Neuronal stem cell (in vitro differentiated cells): ENCODE data around the gene ELOF1.

ENCODE experiments used
- DNase-seq: peaks from one replicate; pipeline ENCODE4 v3.0.0-alpha.2; 2013; ENCODE audit warnings: low spot score
- H2AFZ ChIP-seq: one replicate; pipeline ENCODE4 v1.6.1; 2013; ENCODE audit warnings: mild to moderate bottlenecking, low read length, inconsistent platforms
- H2AK5ac ChIP-seq: 2 replicates; pipeline ENCODE4 v1.6.1; 2013; ENCODE audit warnings: low read depth, mild to moderate bottlenecking, inconsistent platforms, low read length, moderate library complexity, mixed read lengths
- H2BK120ac ChIP-seq: 2 replicates; pipeline ENCODE4 v1.6.1; 2013; ENCODE audit warnings: low read depth, mild to moderate bottlenecking, inconsistent platforms, low read length, moderate library complexity, mixed read lengths
- H2BK12ac ChIP-seq: one replicate; pipeline ENCODE4 v1.6.1; 2013; ENCODE audit warnings: low read length, inconsistent platforms
- H2BK15ac ChIP-seq: 2 replicates; pipeline ENCODE4 v1.6.1; 2013; ENCODE audit warnings: mild to moderate bottlenecking, low read length, inconsistent platforms, mixed read lengths
- H2BK5ac ChIP-seq: one replicate; pipeline ENCODE4 v1.6.1; 2013; ENCODE audit warnings: inconsistent platforms, mild to moderate bottlenecking, low read length, moderate library complexity
- H3K14ac ChIP-seq: one replicate; pipeline ENCODE4 v1.6.1; 2013; ENCODE audit warnings: low read length, inconsistent platforms
- H3K18ac ChIP-seq: 2 replicates; pipeline ENCODE4 v1.6.1; 2013; ENCODE audit warnings: low read length, inconsistent platforms
- H3K23ac ChIP-seq: 2 replicates; pipeline ENCODE4 v1.6.1; 2013; ENCODE audit warnings: low read depth, mild to moderate bottlenecking, mixed read lengths, low read length, inconsistent platforms; ENCODE audit not compliant: poor library complexity
- H3K27ac ChIP-seq: replicated peaks from 3 replicates; pipeline ENCODE4 v1.5.1; 2013; ENCODE audit warnings: low read length, inconsistent platforms
- H3K27me3 ChIP-seq, 3 experiments: 2 replicates each; pipeline ENCODE4 v1.6.1; 2013; ENCODE audit warnings: low read length in 3 of 3, mild to moderate bottlenecking in 2 of 3, inconsistent platforms in 1 of 3, low read depth in 1 of 3, mixed read lengths in 1 of 3, moderate library complexity in 1 of 3; ENCODE audit not compliant: control insufficient read depth in 3 of 3, insufficient read depth in 3 of 3
- H3K36me3 ChIP-seq, 2 donors: replicated peaks in 1 of 2; 2 replicates each; pipeline ENCODE4 v1.6.1; 2013; ENCODE audit warnings: low read length in 2 of 2; ENCODE audit not compliant: control insufficient read depth in 2 of 2, insufficient read depth in 2 of 2
- H3K4ac ChIP-seq: 2 replicates; pipeline ENCODE4 v1.6.1; 2013; ENCODE audit warnings: inconsistent platforms, mild to moderate bottlenecking, low read length, moderate library complexity
- H3K4me1 ChIP-seq, 2 donors: 1 replicate in 1 of 2; 2 replicates in 1 of 2; pipeline ENCODE4 v1.6.1; 2013; ENCODE audit warnings: low read length in 2 of 2, low read depth in 1 of 2; ENCODE audit not compliant: control insufficient read depth in 2 of 2, insufficient read depth in 1 of 2
- H3K4me2 ChIP-seq: one replicate; pipeline ENCODE4 v1.6.1; 2013; ENCODE audit warnings: mild to moderate bottlenecking, low read length, inconsistent platforms; ENCODE audit not compliant: insufficient read depth, poor library complexity, severe bottlenecking
- H3K4me3 ChIP-seq, 2 donors: 2 replicates each; pipeline ENCODE4 v1.5.1; 2013; ENCODE audit warnings: low read length in 2 of 2, mild to moderate bottlenecking in 2 of 2, inconsistent platforms in 1 of 2, moderate library complexity in 1 of 2
- H3K79me1 ChIP-seq: one replicate; pipeline ENCODE4 v1.6.1; 2013; ENCODE audit warnings: low read depth, mild to moderate bottlenecking, inconsistent platforms, low read length, moderate library complexity
- H3K9ac ChIP-seq: one replicate; pipeline ENCODE4 v1.6.1; 2013; ENCODE audit warnings: mild to moderate bottlenecking, low read depth, low read length, inconsistent platforms; ENCODE audit not compliant: poor library complexity
- H3K9me3 ChIP-seq, 2 donors: replicated peaks in 1 of 2; 2 replicates each; pipeline versions ENCODE3 to v1.6.1; 2013; ENCODE audit warnings: low read length in 2 of 2, mild to moderate bottlenecking in 2 of 2, inconsistent platforms in 1 of 2, low read depth in 1 of 2, mixed read lengths in 1 of 2, moderate library complexity in 1 of 2; ENCODE audit not compliant: control insufficient read depth in 2 of 2, insufficient read depth in 1 of 2
- H4K8ac ChIP-seq: one replicate; pipeline ENCODE4 v1.6.1; 2013; ENCODE audit warnings: low read depth, mild to moderate bottlenecking, inconsistent platforms, low read length, moderate library complexity
- H4K91ac ChIP-seq: one replicate; pipeline ENCODE4 v1.6.1; 2013; ENCODE audit warnings: low read length, low read depth, mild to moderate bottlenecking, inconsistent platforms; ENCODE audit not compliant: poor library complexity
- WGBS, 2 donors: extraction: QIAGEN DNeasy Blood & Tissue Kit; methylation state at CpG; one replicate each; pipeline ENCODE4 v1.1.7; 2013; ENCODE audit warnings: missing lambda C conversion rate in 2 of 2, mixed read lengths in 1 of 2; ENCODE audit not compliant: insufficient read length in 2 of 2, insufficient replicate concordance in 1 of 2; ENCODE audit errors: extremely low coverage in 2 of 2; 5-methylcytosine and 5-hydroxymethylcytosine counted together

Gene ELOF1

DNA sequence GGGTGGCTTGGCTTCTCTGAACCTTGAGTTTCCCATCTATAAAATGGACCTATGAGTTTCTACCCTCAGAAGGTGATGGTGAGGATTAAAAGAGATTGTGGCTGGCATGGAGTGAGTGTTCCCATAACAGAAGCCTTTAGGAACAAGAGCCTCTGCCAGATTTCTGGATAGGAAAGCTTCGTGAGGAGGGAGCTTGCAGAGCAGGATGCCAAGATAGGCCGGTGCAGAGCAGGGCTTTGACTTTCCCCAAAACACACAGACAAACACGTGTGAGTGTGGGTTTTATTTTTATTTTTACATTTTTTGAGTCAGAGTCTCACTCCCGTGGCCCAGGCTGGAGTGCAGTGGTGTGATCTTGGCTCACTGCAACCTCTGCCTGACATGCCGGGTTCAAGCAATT is 24.1 kb downstream of the ELOF1 start:
- H3K4ac ChIP-seq, result no peak overlapping the region
- peaks cover 11 to 12% of the 10 kb centered on the region in 2 donors for H3K4me1 ChIP-seq
- H3K27ac ChIP-seq, result no peak overlapping the region
- H2BK120ac ChIP-seq, result no peak overlapping the region
- H3K4me2 ChIP-seq, result no peak overlapping the region
- H3K18ac ChIP-seq, result no peak overlapping the region
- no peak overlapping the region for H3K9ac ChIP-seq
- WGBS, 2 donors, result no CpG with 5 or more reads among the region's 5 CpGs
- H3K79me1 ChIP-seq, result peaks cover 1% of the 10 kb centered on the region
- no peak overlapping the region for H2BK15ac ChIP-seq
- no peak overlapping the region for H2AFZ ChIP-seq
- H2AK5ac ChIP-seq, result no peak overlapping the region
- no peak overlapping the region for H4K8ac ChIP-seq
- H3K9me3 ChIP-seq, result no peaks in the 10 kb centered on the region
- no peaks in the 10 kb centered on the region for H3K36me3 ChIP-seq
- H3K23ac ChIP-seq, result no peak overlapping the region
- H2BK12ac ChIP-seq, result no peak overlapping the region
- no peak for DNase-seq
- no peak overlapping the region for H3K14ac ChIP-seq
- no peaks in the 10 kb centered on the region for H3K27me3 ChIP-seq
- no peak overlapping the region for H3K4me3 ChIP-seq
- no peak overlapping the region for H2BK5ac ChIP-seq
- H4K91ac ChIP-seq, result no peak overlapping the region

DNA sequence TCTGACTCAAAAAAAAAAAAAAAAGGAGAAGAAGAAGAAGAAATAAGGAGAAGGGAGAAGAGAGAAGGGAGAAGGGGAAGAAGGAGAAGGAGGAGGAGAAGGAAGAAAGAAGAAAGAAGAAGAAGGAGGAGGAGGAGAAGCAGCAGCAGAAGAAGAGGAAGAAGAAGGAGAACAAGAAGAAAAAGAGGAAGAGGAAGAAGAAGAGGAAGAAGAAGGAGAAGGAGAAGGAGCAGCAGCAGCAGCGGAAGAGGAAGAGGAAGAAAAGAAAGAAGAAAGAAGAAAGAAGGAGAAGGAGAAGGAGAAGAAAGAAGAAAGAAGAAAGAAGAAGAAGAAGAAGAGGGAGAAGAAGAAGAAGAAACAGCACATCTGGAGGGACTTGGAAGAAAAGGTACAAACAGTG is 24.5 kb downstream of the ELOF1 start:
- Histone ChIP-seq H2AK5ac (no peak overlapping the region), H3K9me3 (no peaks in the 10 kb centered on the region), H3K27me3 (no peaks in the 10 kb centered on the region), H3K4me3 (no peak overlapping the region), H2BK12ac (no peak overlapping the region), H2BK120ac (no peak overlapping the region), H4K91ac (no peak overlapping the region), H3K18ac (no peak overlapping the region), H2BK15ac (no peak overlapping the region), H3K23ac (no peak overlapping the region), H3K36me3 (no peaks in the 10 kb centered on the region), H3K9ac (no peak overlapping the region), H3K4me1 (peaks cover 11 to 12% of the 10 kb centered on the region in 2 donors), H4K8ac (no peak overlapping the region), H3K4ac (no peak overlapping the region), H3K79me1 (peaks cover 1% of the 10 kb centered on the region), H3K27ac (no peak overlapping the region), H2BK5ac (no peak overlapping the region), H3K4me2 (no peak overlapping the region), H3K14ac (no peak overlapping the region), H2AFZ (no peak overlapping the region)
- no peak for DNase-seq
- no CpG with 5 or more reads among the region's 1 CpG for WGBS, 2 donors

DNA sequence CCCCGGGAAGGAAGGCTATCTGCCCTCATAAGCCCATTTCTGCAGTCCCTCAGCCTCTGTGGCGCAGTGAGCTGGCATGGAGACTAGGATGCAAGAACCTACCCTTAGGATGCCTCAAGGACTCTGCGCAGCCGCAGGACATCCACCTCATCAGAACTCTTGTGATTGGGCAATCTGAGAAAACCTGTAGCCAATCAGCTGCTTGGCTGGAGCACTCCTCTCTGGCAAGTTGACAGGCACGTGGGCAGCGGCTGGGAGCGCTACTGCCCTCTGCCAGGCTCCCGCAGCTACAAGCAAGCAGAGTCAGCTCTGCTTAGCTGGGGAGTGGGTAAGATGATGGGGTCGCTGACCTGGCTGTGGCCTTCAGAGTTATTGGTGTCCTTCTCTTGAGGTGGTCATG is 28.6 kb downstream of the ELOF1 start:
- Histone ChIP-seq H3K14ac (no peak overlapping the region), H2BK5ac (no peak overlapping the region), H4K91ac (no peak overlapping the region), H2AK5ac (no peak overlapping the region), H3K4ac (no peak overlapping the region), H2BK120ac (no peak overlapping the region), H3K18ac (no peak overlapping the region), H3K79me1 (no peaks in the 10 kb centered on the region), H2BK12ac (no peak overlapping the region), H2AFZ (peak overlapping the region; percentile 1), H3K36me3 (no peaks in the 10 kb centered on the region), H3K4me1 (no peaks in the 10 kb centered on the region), H3K9me3 (no peaks in the 10 kb centered on the region), H4K8ac (no peak overlapping the region), H3K4me3 (peak overlapping the region in 1 of 2 donors; percentile 20), H3K23ac (no peak overlapping the region), H3K27me3 (no peaks in the 10 kb centered on the region), H3K9ac (no peak overlapping the region), H3K4me2 (no peak overlapping the region), H2BK15ac (no peak overlapping the region), H3K27ac (no peak overlapping the region)
- WGBS, 2 donors, result no CpG with 5 or more reads among the region's 9 CpGs
- DNase-seq, result no peak

- Histone ChIP-seq H3K4ac (no peak within 1 kb of the TSS), H3K27ac (peak within 1 kb of the TSS; percentile 89), H2AFZ (peak within 1 kb of the TSS; percentile 98), H3K9ac (peak within 1 kb of the TSS; percentile 91), H2BK15ac (no peak within 1 kb of the TSS), H3K9me3 (no peaks in the 10 kb centered on the region), H3K36me3 (no peaks in the 10 kb centered on the region), H3K14ac (peak within 1 kb of the TSS; percentile 64), H3K4me3 (peak within 1 kb of the TSS; percentile 69 to 96), H3K23ac (peak within 1 kb of the TSS; percentile 68), H3K27me3 (no peaks in the 10 kb centered on the region), H4K91ac (no peak within 1 kb of the TSS), H2BK120ac (no peak within 1 kb of the TSS), H4K8ac (no peak within 1 kb of the TSS), H3K18ac (peak within 1 kb of the TSS; percentile 97), H2BK12ac (no peak within 1 kb of the TSS), H2BK5ac (no peak within 1 kb of the TSS), H3K4me1 (no peaks in the 10 kb centered on the region), H2AK5ac (no peak within 1 kb of the TSS), H3K79me1 (no peaks in the 10 kb centered on the region), H3K4me2 (peak within 1 kb of the TSS; percentile 54)
- peak; percentile 97 for DNase-seq
- no CpG with 5 or more reads among the region's 47 CpGs for WGBS, 2 donors
Observed at GRCh38 chr19:11528551-11529341, 30.3 kb downstream of the ELOF1 start, which contains the start of gene ECSIT. TSS of gene ECSIT (minus strand) at chr19:11529134. CDS start at chr19:11519170, 9,964 bp downstream.
